Measurements from ENCODE around the gene GATAD1.

GRCh38 chr7:92466682-92467081 is 19.4 kb downstream of the GATAD1 start:
- TF ChIP-seq CTCF (IDR thresholded peaks at IDR 0.05; ENCODE audit: control extremely low read depth in 1 of 3, insufficient read depth in 1 of 3, low read depth in 1 of 3, low read length in 3 of 3) (no peak), SIRT6 (IDR thresholded peaks at IDR 0.05; ENCODE audit: low read length) (no peak), CEBPB (IDR thresholded peaks at IDR 0.05; ENCODE audit: low read depth, low read length) (no peak), PHF8 (conservative IDR thresholded peaks at IDR 0.05; ENCODE audit: low read depth, low read length) (no peak), POLR2A (IDR thresholded peaks at IDR 0.05; ENCODE audit: control extremely low read depth in 1 of 2, low read depth in 2 of 2, low read length in 2 of 2) (no peak), SRF (IDR thresholded peaks at IDR 0.05; ENCODE audit: low read depth, low read length) (no peak), RNF2 (IDR thresholded peaks at IDR 0.05; ENCODE audit: borderline replicate concordance, low read depth, low read length, missing control alignments, poor library complexity, severe bottlenecking) (no peak), HDAC2 (IDR thresholded peaks at IDR 0.05; ENCODE audit: borderline replicate concordance in 1 of 2, low read depth in 2 of 2, low read length in 2 of 2) (no peak), SP1 (IDR thresholded peaks at IDR 0.05; ENCODE audit: low read depth, low read length) (no peak), ZNF274 (IDR thresholded peaks at IDR 0.05; ENCODE audit: borderline replicate concordance, extremely low read depth, low read length) (no peak), RFX5 (IDR thresholded peaks at IDR 0.05; ENCODE audit: borderline replicate concordance, low read depth, low read length) (no peak), GABPA (IDR thresholded peaks at IDR 0.05; ENCODE audit: borderline replicate concordance, insufficient read depth, low read length) (no peak), CBX5 (IDR thresholded peaks at IDR 0.05; ENCODE audit: low read depth, low read length) (no peak)
- TF ChIP-seq, protein P1, sequence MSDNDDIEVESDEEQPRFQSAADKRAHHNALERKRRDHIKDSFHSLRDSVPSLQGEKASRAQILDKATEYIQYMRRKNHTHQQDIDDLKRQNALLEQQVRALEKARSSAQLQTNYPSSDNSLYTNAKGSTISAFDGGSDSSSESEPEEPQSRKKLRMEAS (IDR thresholded peaks at IDR 0.05) = no peak
